Common myeloid progenitor, CD34-positive (primary cell): ENCODE measurements around the gene ZNF555.

Source experiments
- CTCF ChIA-PET: fragments of 350-600 bp; sonication (Branson Sonifier 250); formaldehyde crosslinking; loops from one replicate; lab custom pipeline; 2021; ENCODE audit warnings: antibody characterized with exemption; lab: Charles Lee
- POLR2A ChIA-PET: fragments of 350-600 bp; sonication (Branson Sonifier 250); formaldehyde crosslinking; loops from one replicate; lab custom pipeline; 2021; ENCODE audit warnings: antibody characterized with exemption; lab: Charles Lee
- DNase-seq, 3 donors: peaks; one replicate each; pipeline versions ENCODE4 v3.0.0 to v3.0.0-alpha.2; 2013
- H3K27ac ChIP-seq, 2 experiments: 1 replicate in 1 of 2; 2 replicates in 1 of 2; pipeline ENCODE4 v1.7.0; 2013; ENCODE audit warnings: inconsistent platforms in 2 of 2, low read length in 2 of 2, mild to moderate bottlenecking in 2 of 2, low read depth in 1 of 2, moderate library complexity in 1 of 2; ENCODE audit not compliant: severe bottlenecking in 2 of 2, insufficient read depth in 1 of 2, poor library complexity in 1 of 2
- H3K27me3 ChIP-seq, 5 experiments: replicated peaks in 2 of 5; 1 replicate in 3 of 5; 2 replicates in 2 of 5; pipeline versions ENCODE4 v1.6.1 to v1.7.0; 2013; ENCODE audit warnings: low read length in 4 of 5, mild to moderate bottlenecking in 2 of 5, moderate library complexity in 2 of 5, inconsistent platforms in 1 of 5; ENCODE audit not compliant: insufficient read depth in 5 of 5, control insufficient read depth in 4 of 5
- H3K36me3 ChIP-seq, 4 experiments: 1 replicate in 2 of 4; 2 replicates in 2 of 4; pipeline versions ENCODE4 v1.6.1 to v1.7.0; 2013; ENCODE audit warnings: low read length in 3 of 4, control low read depth in 1 of 4, mild to moderate bottlenecking in 1 of 4; ENCODE audit not compliant: control insufficient read depth in 4 of 4, insufficient read depth in 4 of 4
- H3K4me1 ChIP-seq, 4 experiments: 1 replicate in 3 of 4; 2 replicates in 1 of 4; pipeline versions ENCODE4 v1.6.1 to v1.7.1; 2013; ENCODE audit warnings: low read length in 3 of 4, mild to moderate bottlenecking in 3 of 4, control low read depth in 1 of 4, inconsistent platforms in 1 of 4, moderate library complexity in 1 of 4; ENCODE audit not compliant: control insufficient read depth in 4 of 4, insufficient read depth in 4 of 4; ENCODE audit errors: control extremely low read depth in 1 of 4
- H3K4me3 ChIP-seq, 7 experiments: 1 replicate in 4 of 7; 2 replicates in 3 of 7; pipeline versions ENCODE4 v1.5.1 to v1.7.0; 2013; ENCODE audit warnings: mild to moderate bottlenecking in 7 of 7, low read length in 6 of 7, moderate library complexity in 6 of 7, inconsistent platforms in 2 of 7, low read depth in 2 of 7, control low read depth in 1 of 7; ENCODE audit not compliant: insufficient read depth in 4 of 7, control insufficient read depth in 1 of 7; ENCODE audit errors: extremely low read depth in 1 of 7
- H3K9me3 ChIP-seq, 5 experiments: 1 replicate in 4 of 5; 2 replicates in 1 of 5; pipeline versions ENCODE4 v1.6.1 to v1.7.1; 2013; ENCODE audit warnings: low read length in 4 of 5, mild to moderate bottlenecking in 2 of 5, inconsistent platforms in 1 of 5, low read depth in 1 of 5, moderate library complexity in 1 of 5; ENCODE audit not compliant: control insufficient read depth in 4 of 5, insufficient read depth in 2 of 5; ENCODE audit errors: control extremely low read depth in 1 of 5
- WGBS: methylation state at CpG from one replicate; pipeline ENCODE4 v1.1.5; 2013; ENCODE audit not compliant: insufficient coverage; 5-methylcytosine and 5-hydroxymethylcytosine counted together

The ZNF555 gene

GRCh38 chr19:2847507-2847906 lies 6.2 kb downstream of the ZNF555 start:
- Histone ChIP-seq H3K9me3 (peaks cover 6 to 61% (median 43%) of the 10 kb centered on the region in 5 experiments), H3K4me3 (peak overlapping the region in 1 of 7 experiments; percentile 3), H3K4me1 (peaks cover 0 to 3% (median 2%) of the 10 kb centered on the region in 4 experiments), H3K27me3 (no peaks in the 10 kb centered on the region), H3K27ac (no peak overlapping the region), H3K36me3 (peaks cover 11 to 56% (median 39%) of the 10 kb centered on the region in 4 experiments)
- 100% methylated on average over 2 of the region's 3 CpGs for WGBS
- ChIA-PET POLR2A (no interaction called here), CTCF (interaction anchor here (1.5 to 1.9 kb wide), 2 partner anchors 19 to 25 kb away, joined by 3 to 4 read pairs; partner anchors contain the start of gene ZNF556)
- no peak for DNase-seq

DNA sequence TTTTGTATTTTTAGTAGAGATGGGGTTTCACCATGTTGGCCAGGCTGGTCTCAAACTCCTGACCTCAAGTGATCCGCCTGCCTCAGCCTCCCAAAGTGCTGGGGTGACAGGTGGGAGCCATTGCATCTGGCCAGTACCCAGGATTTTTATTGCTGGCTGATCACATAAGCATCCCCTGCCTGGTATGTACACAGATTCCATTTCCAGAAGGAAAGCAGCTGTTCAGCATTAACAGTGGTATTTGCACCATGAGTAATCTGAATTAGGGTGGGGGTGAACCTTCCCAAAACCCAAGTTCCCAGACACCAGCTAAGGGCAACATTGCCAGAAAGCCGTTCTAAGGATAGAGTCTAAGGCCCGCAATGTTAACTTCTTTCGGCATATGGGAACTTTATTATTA lies 7.3 kb downstream of the ZNF555 start:
- ChIA-PET POLR2A (no interaction called here), CTCF (interaction anchor here (1.5 to 1.9 kb wide), 2 partner anchors 18 to 26 kb away, joined by 3 to 4 read pairs; partner anchors contain the start of gene ZNF556)
- Histone ChIP-seq H3K4me3 (no peak overlapping the region), H3K27me3 (no peaks in the 10 kb centered on the region), H3K27ac (no peak overlapping the region), H3K9me3 (peaks cover 16 to 72% (median 54%) of the 10 kb centered on the region in 5 experiments), H3K4me1 (no peaks in the 10 kb centered on the region), H3K36me3 (peaks cover 21 to 67% (median 49%) of the 10 kb centered on the region in 4 experiments)
- DNase-seq: no peak
- WGBS: 82% methylated on average over 2 of the region's 4 CpGs

GRCh38 chr19:2850256-2850925 lies 9.1 kb downstream of the ZNF555 start:
- CTCF ChIA-PET: interaction anchor here (1.1 to 1.4 kb wide), 2 partner anchors 10 to 31 kb away, joined by 3 read pairs; partner anchors contain the start of gene ZNF554
- H3K36me3 ChIP-seq: peaks cover 21 to 73% (median 58%) of the 10 kb centered on the region in 4 experiments

GRCh38 chr19:2852598-2852997 lies 11.3 kb downstream of the ZNF555 start:
- H3K4me1 ChIP-seq: no peaks in the 10 kb centered on the region
- DNase-seq: peak in 2 of 3 donors; percentile 27 to 58
- POLR2A ChIA-PET: no interaction called here
- H3K36me3 ChIP-seq: peaks cover 21 to 70% (median 51%) of the 10 kb centered on the region in 4 experiments
- no peaks in the 10 kb centered on the region for H3K27me3 ChIP-seq
- no peak overlapping the region for H3K27ac ChIP-seq
- 98% methylated on average over 8 of the region's 10 CpGs for WGBS
- no peak overlapping the region for H3K4me3 ChIP-seq
- CTCF ChIA-PET: no interaction called here
- H3K9me3 ChIP-seq: peaks cover 16 to 85% (median 54%) of the 10 kb centered on the region in 5 experiments

More at GRCh38 chr19:2850256-2850925, 9.1 kb downstream of the ZNF555 start:
- POLR2A ChIA-PET: no interaction called here
- no CpG with 5 or more reads among the region's 3 CpGs for WGBS
- H3K4me1 ChIP-seq: no peaks in the 10 kb centered on the region
- DNase-seq: no peak
- H3K27me3 ChIP-seq: no peaks in the 10 kb centered on the region
- no peak overlapping the region for H3K27ac ChIP-seq
- no peak overlapping the region for H3K4me3 ChIP-seq
- H3K9me3 ChIP-seq: peaks cover 16 to 83% (median 58%) of the 10 kb centered on the region in 5 experiments

DNA sequence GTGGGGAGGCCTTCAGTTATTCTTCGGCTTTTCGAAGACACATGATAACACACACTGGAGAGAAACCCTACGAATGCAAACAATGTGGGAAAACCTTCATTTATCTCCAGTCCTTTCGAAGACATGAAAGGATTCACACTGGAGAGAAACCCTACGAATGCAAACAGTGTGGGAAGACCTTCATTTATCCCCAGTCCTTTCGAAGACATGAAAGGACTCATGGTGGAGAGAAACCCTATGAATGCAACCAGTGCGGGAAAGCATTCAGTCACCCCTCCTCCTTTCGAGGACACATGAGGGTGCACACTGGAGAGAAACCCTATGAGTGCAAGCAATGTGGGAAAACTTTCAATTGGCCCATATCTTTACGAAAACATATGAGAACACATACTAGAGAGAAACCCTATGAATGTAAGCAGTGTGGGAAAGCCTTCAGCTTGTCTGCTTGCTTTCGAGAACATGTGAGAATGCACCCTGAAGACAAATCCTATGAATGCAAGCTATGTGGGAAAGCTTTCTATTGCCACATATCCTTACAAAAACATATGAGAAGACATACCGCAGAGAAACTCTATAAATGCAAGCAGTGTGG lies 11.8 kb downstream of the ZNF555 start:
- POLR2A ChIA-PET: no interaction called here
- Histone ChIP-seq H3K4me3 (peak overlapping the region in 1 of 7 experiments; percentile 28), H3K4me1 (no peaks in the 10 kb centered on the region), H3K27ac (no peak overlapping the region), H3K27me3 (no peaks in the 10 kb centered on the region), H3K9me3 (peaks cover 16 to 87% (median 58%) of the 10 kb centered on the region in 5 experiments), H3K36me3 (peaks cover 21 to 68% (median 49%) of the 10 kb centered on the region in 4 experiments)
- CTCF ChIA-PET: no interaction called here
- WGBS: 97% methylated on average over 10 of the region's 11 CpGs
- DNase-seq: peak in 1 of 3 donors; percentile 49

DNA sequence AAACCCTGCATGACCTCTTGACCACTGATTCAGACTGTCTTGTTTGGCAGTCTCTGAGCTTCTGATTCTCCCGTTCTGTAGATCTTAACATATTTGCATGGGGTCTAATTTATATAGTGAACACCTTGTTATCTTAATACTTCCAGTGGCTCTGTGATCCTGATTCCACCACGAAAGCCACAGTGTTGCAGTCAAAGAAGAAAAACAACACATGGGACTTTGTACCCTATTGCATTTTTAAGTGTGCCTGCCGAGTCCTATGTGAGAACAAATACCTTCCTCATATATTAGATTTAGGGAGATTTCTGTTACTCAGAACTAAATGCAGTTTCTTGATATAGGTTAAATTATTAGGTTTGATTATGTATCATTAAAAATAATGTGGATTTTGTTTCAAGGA lies 13.6 kb downstream of the ZNF555 start:
- Histone ChIP-seq H3K27me3 (no peaks in the 10 kb centered on the region), H3K4me1 (no peaks in the 10 kb centered on the region), H3K4me3 (no peak overlapping the region), H3K27ac (no peak overlapping the region), H3K36me3 (peaks cover 19 to 64% (median 48%) of the 10 kb centered on the region in 4 experiments), H3K9me3 (peaks cover 12 to 92% (median 60%) of the 10 kb centered on the region in 5 experiments)
- no peak for DNase-seq
- POLR2A ChIA-PET: interaction anchor here (0.8 kb wide), 1 partner anchor 14 kb away, joined by 3 read pairs; the partner anchor contains the start of gene ZNF555
- WGBS: 100% methylated on average over 1 of the region's 3 CpGs
- CTCF ChIA-PET: interaction anchor here (0.5 to 1.0 kb wide), 2 partner anchors 17 to 116 kb away, joined by 3 read pairs; no protein-coding TSS in a partner anchor
